Fibroblast of skin of left biceps (primary cell): ENCODE measurements around the gene STK16.
"Not testable (repeated sequence)": the region's sequence is repeated elsewhere in the genome, so short reads cannot be mapped to it uniquely, and the experiment has no call there.

Source experiments
- DNase-seq, 2 experiments: peaks; one replicate each; pipeline ENCODE4 v3.0.0-alpha.2; 2013; ENCODE audit warnings: low read depth in 2 of 2

The STK16 gene

DNA sequence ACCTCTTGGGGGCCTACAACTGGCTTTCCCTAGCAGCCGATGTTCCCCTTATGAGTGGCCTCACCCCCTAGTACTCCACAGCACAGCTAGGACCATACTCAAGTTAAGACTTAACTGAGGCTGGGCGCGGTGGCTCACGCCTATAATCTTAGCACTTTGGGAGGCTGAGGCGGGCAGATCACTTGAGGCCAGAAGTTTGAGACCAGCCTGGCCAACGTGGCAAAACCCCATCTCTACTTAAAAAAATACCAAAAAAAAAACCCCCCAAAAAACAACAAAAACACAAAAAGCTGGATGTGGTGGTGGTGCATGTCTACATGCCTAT lies 41.8 kb downstream of the STK16 start:
- DNase-seq, result not testable (repeated sequence)

DNA sequence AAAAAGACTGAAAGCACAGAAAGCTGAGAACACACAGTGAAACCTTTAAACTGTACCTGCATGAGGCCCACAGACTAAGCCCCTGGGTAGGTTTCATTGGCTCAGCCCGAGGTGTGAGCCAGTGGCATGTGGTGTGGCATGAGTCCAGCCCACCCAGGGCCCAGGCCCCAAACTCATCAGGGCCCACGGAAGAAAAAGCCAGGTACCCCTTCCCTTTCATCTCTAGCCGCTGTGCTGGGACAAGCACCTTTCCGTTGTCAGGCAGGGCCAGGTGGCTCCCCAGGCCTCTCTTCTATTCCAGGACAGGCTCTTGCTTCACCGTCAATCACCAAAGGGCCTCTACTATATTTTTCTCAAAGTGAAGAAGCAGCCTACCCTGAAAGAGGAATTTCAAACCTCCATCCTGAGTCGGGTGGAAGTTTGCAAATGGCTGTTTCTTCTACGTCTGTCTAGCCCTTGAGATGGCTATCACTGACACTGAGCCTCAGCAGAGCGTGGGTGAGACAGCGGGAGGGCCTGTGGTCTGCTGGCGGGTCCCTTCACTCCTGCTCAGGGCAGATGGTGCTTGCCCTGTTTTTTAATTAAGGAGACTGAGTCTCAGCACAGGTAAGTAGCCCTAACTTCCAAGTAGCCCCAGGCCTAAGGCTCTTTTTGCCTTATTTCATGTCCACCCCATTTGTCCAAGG lies 42.4 kb downstream of the STK16 start:
- no peak for DNase-seq

DNA sequence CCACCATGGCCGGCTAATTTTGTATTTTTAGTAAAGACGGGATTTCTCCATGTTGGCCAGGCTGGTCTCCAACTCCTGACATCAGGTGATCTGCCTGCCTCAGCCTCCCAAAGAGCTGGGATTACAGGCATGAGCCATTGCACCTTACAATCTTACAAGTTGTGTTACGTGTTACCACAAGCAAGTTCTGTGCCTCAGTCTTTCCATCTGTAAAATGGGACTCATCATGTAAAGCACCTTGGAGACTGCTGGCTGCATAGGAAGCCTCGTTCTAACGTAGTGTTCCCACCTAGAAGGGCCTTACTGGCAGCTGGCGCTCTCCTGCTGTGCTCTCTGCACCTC lies 43.9 kb downstream of the STK16 start:
- no peak for DNase-seq

DNA sequence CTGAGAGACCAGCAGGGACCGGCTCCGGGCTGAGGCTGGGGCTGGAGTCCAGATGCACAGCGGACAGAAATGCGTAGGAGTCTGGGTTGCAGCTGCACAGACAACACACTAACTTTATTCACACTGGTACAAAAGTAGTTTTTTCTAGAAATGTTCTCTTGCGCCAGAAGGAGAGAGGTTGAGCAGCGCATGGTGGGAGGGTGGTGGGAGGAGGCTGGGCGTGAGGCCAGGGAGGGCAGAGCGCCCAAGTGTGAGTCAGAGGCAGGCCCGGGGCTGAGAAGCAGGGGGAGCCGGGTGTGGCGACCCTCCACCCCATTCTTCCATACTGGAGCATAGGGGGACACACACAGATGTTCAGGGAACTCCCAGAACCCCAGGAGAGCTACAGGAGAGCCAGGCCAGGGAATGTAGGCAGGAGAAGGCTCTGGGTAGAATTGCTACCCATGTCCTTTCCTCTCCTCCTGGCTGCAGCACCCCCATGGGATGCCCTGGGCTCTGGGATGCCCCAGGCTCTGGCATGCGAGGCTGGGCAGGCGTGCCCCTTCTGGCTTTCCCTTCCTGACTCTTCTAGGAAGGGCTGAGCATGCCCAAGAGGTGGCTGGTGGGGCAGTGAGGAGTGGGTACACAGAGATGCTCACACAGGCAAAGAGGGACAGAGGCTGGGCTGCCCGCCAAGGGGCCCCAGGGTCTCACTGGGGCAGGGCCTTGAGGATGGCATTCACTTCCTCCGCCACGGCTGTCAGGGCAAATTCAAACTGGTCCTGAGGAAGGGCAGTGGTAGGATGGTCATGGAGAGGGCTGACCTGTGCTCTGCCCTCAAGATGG lies 44.5 kb downstream of the STK16 start:
- DNase-seq, result peak; percentile 73 to 75

DNA sequence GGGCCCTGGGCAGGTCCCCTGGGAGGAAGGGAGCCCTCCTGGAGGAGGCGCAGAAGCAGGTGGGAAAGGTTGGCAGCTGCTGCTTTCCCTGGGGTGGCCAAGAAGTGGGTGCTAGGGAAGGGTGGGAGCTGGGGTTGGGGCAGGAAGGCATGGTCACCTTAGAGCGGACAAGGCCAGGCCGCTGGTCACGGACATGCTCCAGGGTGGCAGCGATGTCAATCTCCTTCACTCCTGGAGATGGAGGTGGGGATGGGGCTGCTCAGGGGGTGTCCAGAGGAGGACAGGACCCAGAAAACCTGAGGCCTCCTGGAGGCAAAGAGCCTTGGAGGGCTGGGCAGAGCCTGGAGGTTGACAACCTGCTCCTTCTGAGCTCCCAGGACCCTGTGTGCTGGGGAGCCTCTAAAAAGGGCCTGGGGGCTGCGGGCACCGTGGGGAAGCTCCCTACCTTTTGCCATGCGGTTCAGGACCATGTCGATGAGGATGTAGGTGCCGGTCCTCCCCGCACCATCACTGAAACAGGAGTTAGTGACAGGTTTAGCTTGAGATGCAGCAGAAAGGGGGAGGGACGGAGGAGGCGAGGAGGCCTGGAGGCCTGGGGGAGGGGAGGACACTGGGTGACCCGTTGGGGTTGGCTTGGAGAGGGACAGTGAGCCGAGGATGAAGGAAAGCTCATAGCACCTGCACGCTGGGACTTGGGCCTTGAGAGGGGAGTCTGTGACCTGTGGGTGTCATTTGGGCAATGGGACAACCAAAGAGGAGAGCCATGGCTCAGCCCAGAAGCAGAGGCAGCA lies 45.3 kb downstream of the STK16 start:
- no peak for DNase-seq

DNA sequence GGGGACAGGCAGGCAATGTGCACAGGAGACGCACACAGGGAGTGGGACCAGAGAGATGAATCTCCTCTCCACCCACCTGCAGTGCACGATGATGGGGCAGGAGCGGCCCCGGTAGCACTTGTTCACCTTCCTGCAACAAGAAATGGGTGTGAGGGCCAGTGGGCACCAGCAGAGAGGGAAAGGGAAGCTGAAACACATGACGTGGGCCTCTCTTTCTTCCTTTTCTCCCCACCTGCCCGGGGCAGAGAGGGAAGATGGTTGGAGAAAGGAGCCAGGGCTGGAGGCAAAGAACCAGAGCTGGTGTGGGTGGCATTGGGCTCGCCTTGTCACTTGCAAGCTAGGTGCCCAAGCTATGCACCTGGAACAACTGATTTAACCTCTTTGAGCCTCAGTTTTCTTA lies 46.1 kb downstream of the STK16 start:
- DNase-seq, result no peak

DNA sequence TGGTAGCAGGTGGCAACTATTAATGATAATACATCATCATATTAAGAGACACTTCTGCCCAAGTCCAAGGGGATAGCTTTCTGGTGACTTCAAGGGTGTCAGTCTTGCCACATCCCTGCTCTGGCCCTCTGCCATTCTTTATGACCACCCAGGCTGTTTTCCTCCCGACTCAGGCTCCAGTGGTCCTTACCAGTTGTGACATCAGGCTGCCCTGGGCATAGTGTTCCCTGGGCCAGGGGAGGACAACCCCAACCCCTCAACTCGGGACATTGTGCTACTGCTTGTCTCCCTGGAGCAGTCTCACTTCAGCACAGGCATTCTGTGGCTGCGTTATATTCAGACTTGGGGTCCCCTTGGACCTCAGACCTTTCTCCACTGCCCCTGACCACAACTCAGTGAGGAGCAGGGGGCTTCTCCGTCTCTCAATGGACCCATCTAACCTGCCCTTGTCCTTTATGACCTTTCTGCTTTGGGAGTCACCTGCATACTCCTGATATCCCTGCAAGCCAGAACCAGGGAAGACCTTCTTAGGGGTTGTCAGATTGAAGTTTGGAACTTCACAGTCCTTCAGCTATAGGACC lies 46.7 kb downstream of the STK16 start:
- no peak for DNase-seq

DNA sequence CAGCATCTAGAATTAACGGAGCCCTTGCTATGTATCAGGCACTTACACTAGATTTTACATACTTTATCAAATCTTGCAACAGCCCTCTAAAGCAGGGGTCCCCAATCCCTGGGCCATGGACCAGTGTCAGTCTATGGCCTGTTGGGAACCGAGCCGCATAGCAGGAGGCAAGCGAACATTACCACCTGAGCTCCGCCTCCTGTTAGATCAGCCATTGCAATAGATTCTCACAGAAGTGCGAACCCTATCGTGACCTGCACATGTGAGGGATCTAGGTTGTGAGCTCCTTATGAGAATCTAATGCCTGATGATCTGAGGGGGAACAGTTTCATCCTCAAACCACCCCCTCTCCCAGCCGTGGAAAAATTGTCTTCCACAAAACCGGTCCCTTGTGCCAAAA lies 47.3 kb downstream of the STK16 start:
- no peak for DNase-seq

DNA sequence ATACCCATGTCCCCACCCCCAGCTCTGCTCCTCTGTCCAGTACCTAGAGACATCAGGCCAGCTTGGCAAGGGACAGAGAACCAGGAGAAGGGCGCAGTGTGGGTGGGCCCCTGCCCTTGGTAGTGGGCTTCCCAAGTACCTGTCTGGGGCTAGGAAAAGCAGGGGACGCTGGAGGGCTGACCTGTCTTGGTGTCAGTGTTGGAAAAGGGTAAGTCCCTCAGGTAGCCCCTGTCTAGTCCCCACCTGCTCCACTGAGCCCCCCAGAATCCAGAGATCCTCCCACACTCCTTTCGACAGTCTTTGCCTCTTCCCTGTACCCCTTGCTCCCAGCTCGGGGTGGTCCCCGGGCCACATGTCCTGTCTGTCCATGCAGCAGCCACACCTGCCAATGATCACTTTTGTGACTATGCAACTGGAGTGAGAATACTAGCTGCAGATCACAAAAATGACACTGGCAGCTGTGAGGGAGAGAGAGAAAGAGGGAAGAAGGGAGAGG lies 48.5 kb downstream of the STK16 start:
- DNase-seq, result no peak

DNA sequence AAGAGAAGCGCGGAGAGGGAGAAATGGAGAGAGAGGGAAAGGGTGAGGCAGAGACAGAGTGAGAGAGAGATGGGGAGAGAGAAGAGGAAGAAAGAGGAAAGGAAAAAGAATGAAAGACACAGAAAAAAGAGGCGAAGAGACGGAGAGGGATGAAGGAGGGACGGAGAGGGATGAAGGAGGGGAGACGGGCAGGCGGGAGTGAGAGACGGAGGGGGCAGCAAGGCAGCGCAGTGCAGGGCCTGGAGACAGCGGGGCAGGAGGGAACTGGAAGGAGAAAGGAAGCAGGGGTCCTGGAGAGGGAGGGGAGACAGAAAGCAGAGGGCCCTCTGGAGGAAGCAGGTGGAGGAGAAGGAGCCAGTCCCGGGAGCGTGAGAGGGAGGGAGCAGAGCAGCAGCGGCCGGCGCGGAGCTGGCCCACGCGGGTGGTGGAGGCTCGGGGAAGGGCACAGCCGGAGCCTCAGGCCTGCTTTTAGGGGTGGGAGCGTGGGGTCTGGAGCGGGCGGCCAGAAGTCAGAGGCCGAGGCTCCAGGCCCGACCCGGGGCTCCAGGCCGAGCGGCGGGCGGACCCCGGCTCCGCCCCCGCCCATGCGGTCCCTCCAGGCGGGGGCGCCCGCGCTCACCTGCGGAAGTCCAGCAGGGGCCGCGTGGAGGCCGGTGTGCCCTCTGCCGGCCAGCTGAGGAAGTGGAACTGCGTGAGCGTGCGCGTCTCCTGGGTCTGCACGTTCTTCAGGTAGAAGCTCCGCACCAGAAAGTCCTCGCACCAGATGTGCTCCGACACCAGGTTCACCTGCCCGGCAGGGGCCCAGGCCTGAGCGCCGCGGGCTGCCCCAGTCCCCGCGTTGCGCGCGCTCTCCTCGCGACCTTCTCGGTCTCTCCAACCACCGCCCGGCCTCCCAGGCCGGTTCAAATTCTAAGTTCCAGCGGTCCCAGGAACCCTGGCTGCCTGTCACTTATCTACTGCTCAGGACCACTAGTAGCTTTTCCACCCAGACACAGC lies 49.4 kb downstream of the STK16 start:
- DNase-seq, result no peak

DNA sequence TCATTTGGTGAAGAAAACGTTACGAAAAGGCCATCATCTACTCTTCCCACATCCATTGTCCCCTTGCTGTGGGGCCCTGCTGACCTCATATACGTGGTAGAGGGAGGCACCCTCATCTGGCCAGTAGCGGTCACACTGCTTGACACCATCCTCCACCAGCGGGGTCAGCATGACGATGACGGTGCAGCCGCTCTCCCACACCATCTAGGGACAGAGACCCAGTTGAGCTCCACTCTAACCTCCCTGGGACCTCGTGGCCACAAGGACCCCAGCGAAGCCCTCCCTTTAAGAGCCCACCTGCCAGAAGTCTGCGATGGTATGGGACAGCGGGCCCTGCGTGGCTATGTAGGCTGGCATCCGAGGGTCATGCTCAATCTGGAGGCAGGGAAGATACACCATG lies 50.9 kb downstream of the STK16 start:
- no peak for DNase-seq

DNA sequence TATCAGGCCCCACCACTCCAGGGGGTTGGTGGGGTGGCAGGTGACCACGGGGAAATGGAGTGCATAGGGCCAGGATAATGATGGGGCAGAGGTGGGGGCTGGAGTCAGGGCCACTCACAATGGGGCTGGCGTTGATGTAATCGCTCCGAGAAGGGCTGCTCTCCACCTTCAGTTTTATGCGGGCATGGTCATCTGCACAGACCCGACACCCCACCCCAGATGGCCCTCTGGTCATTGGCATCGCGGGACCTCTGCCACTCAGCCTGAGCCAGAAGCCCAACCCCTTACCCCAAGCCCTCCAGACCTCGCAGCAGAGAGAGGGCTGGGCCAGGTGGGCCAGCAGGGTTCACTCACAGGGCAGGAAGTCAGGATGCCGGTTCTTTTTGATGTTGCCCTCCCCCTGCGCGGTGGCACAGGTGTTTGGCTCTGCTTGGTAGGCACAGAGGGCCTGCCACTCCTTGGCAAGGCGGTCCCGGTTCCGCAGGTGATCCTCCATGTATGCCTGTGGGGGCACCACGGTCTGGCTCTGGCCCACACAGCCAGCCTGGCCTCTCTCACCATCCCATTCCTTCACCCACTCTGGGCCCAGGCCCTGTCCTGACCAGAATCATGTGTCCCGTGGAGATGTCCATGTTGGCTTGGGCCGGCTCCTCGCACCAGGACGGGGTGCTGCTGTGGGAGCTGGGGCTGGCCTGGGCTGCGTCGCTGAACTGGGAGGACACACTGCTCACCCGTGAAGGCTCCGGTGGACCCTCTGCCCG lies 51.5 kb downstream of the STK16 start:
- no peak for DNase-seq

DNA sequence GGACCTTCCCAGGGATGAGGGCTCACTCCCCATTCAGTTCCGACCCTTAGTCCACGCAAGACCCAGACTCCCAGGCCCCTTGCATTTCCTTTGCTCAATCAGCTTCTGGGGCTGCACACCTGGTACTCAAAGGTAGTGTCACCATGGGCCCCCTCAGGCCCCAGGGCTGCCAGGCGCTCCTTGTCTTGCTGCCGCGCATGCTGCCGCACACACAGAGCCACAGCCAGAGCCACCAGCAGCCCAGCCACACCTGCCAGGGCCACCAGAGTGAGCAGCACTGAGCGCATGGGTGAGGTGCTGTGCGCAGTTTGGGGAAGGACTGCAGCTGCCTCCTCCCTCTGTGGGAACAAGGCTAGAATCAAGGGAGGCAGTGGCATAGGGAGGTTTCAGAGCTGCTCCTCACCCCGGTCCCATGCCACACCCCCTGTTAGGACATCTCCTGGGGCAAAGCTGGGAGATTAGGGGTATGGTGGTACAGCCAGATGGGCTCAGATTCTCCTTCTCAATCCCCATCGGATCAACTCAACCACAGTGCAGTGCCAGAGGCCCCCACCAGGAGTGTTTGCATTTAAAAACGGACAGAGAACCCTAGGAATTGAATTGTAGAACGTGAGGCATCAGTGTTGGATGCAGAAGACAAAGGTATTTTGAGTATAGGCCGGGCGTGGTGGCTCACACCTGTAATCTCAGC lies 52.6 kb downstream of the STK16 start:
- no peak for DNase-seq

DNA sequence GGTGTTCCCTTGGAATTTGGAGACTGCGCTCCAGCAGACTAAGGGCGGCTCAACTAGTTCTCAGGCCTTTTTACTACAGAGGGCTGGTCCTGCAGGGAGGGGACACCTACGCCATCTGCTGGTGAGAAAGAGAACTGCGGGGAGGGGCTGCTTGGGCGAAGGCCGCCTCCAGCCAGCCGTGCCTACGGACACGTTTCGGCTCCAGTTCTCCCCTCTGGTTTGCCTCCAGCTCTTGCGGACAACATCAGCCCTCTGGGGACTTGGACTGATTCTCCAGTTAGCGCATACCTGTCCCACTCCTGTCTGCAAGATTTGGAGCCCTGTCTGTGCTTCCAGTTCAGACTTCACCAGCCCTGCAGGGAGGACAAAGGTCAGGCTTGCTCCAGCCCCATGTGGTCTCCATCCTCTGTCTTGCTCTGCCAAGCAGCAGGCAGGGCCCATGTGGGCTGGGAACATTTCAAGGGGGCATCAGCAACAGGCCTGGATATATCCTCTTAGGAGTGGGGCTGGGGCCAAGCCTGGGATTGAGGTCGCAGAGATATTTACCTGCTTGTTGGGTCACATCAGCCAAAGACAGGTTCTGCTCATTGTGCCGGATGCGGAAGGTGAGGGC lies 53.6 kb downstream of the STK16 start:
- peak in 1 of 2 experiments; percentile 28 for DNase-seq

DNA sequence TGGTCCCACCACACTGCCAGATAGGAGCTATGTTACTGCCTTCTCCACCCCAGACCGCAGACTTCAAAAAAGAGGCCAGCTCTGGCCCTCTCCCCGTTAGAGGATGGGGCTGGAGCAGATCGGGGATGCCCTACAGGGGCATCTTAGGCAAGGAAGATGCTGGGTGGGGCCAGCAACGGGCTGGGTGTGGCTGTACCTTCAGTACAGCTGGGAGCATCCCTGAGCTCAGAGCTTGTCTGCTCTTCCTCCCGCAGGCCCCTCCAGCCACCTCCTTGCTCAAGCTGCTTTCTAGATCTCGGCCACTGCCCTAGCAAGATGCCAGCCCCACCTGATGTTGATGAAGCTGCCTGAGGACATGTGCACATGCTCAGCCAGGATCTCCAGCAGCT lies 54.1 kb downstream of the STK16 start:
- no peak for DNase-seq
